Suppressor macrophage treated with lipopolysaccharide for 4 hours (primary cell): ENCODE measurements around the gene PAQR6.
"Not testable (repeated sequence)": the region's sequence is repeated elsewhere in the genome, so short reads cannot be mapped to it uniquely, and the experiment has no call there.

Source experiments
- DNase-seq: peaks from one replicate; pipeline ENCODE4 v3.0.0-alpha.2; 2020

Gene PAQR6

GRCh38 chr1:156229809-156230472 lies 17.9 kb downstream of the PAQR6 start:
- no peak for DNase-seq

- DNase-seq, result peak; percentile 25
These were observed 19.4 kb downstream of the PAQR6 start for GRCh38 chr1:156228501-156228900.

- no peak for DNase-seq
These were observed 21.1 kb downstream of the PAQR6 start for GRCh38 chr1:156226782-156227181.

- DNase-seq, result no peak
These were observed 21.7 kb downstream of the PAQR6 start for GRCh38 chr1:156226116-156226538.

GRCh38 chr1:156225677-156226014 lies 22.2 kb downstream of the PAQR6 start:
- DNase-seq, result no peak

GRCh38 chr1:156221986-156222692 lies 25.7 kb downstream of the PAQR6 start:
- no peak for DNase-seq

GRCh38 chr1:156220226-156220625 lies 27.6 kb downstream of the PAQR6 start:
- DNase-seq, result no peak

GRCh38 chr1:156217871-156218270 lies 30.0 kb downstream of the PAQR6 start:
- DNase-seq, result peak; percentile 62

GRCh38 chr1:156216361-156217086 lies 31.3 kb downstream of the PAQR6 start:
- not testable (repeated sequence) for DNase-seq

- peak; percentile 26 for DNase-seq
These were observed 33.7 kb downstream of the PAQR6 start for GRCh38 chr1:156214024-156214748.

- peak; percentile 21 for DNase-seq
These were observed 34.3 kb downstream of the PAQR6 start for GRCh38 chr1:156213644-156213966.

GRCh38 chr1:156212833-156213643 lies 34.8 kb downstream of the PAQR6 start, which contains the start of gene PMF1:
Gene PMF1, plus strand, starts transcription at chr1:156213007. Its CDS starts 9 bp downstream, at chr1:156213016.
- peak; percentile 97 for DNase-seq

- DNase-seq, result no peak
These were observed 35.7 kb downstream of the PAQR6 start for GRCh38 chr1:156212130-156212529.

GRCh38 chr1:156211243-156211642 lies 36.6 kb downstream of the PAQR6 start:
- DNase-seq, result no peak

GRCh38 chr1:156204686-156205085 lies 43.2 kb downstream of the PAQR6 start:
- no peak for DNase-seq

- DNase-seq, result no peak
These were observed 44.5 kb downstream of the PAQR6 start for GRCh38 chr1:156203331-156203730.

GRCh38 chr1:156200044-156200443 lies 47.8 kb downstream of the PAQR6 start:
- no peak for DNase-seq

GRCh38 chr1:156198831-156199349 lies 49.0 kb downstream of the PAQR6 start:
- no peak for DNase-seq

GRCh38 chr1:156196445-156196844 lies 51.4 kb downstream of the PAQR6 start:
- DNase-seq, result no peak

GRCh38 chr1:156195853-156196252 lies 52.0 kb downstream of the PAQR6 start:
- no peak for DNase-seq

- no peak for DNase-seq
These were observed 53.6 kb downstream of the PAQR6 start for GRCh38 chr1:156194300-156194652.
